AG04450 (cell line): Measurements from ENCODE around the gene TRAPPC6A. TPM values are rescaled to one million over a fixed set of nuclear protein-coding genes. Genes with fewer than 3 reads are reported as not detected.
A peak's percentile ranks its signal among the peaks of the same experiment; 100 is the strongest.

ENCODE experiments used
- CTCF ChIA-PET: fragments of 300-600, 350-600 bp; formaldehyde crosslinking; extraction: SDS; loops from one replicate; lab custom pipeline; 2022; ENCODE audit warnings: antibody characterized with exemption, inconsistent platforms; lab: Charles Lee
- POLR2A ChIA-PET: fragments of 350-600 bp; formaldehyde crosslinking; extraction: SDS; loops from one replicate; lab custom pipeline; 2021; ENCODE audit warnings: antibody characterized with exemption, inconsistent platforms; lab: Yijun Ruan, JAX
- DNase-seq: peaks from one replicate; pipeline ENCODE4 v3.0.0-alpha.2; 2011; ENCODE audit warnings: low read depth, low spot score
- H3K27ac ChIP-seq: one replicate; pipeline ENCODE4 v1.5.1; 2012; ENCODE audit warnings: low read depth, low read length, control low read depth
- H3K27me3 ChIP-seq: one replicate; pipeline ENCODE4 v1.6.0; 2012; ENCODE audit warnings: low read length; ENCODE audit not compliant: control insufficient read depth, insufficient read depth
- H3K4me3 ChIP-seq: 2 replicates; pipeline ENCODE4 v1.5.1; 2011; ENCODE audit warnings: mild to moderate bottlenecking, low read depth, low read length, control low read depth
- H3K9me3 ChIP-seq: 2 replicates; pipeline ENCODE4 v1.5.1; 2012; ENCODE audit warnings: low read length; ENCODE audit not compliant: control insufficient read depth, insufficient read depth
- polyA plus RNA-seq: library from polyadenylated mRNA; depleted of rRNA; stranded (reverse); fragments of >200 nt; gene quantifications from 2 replicates; pipeline ENCODE4 v1.2.3, GENCODE V29; 2011
- TF ChIP-seq, protein P1 (sequence below): IDR thresholded peaks from 2 replicates; pipeline ENCODE4 v1.5.1; 2011; ENCODE audit warnings: low read depth, low read length, control low read depth, inconsistent platforms

TRAPPC6A gene
- polyA plus RNA-seq, 1 experiment = 5.8 TPM

GRCh38 chr19:45178262-45179071 is 430 bp upstream of the TRAPPC6A start, which contains the start of gene BLOC1S3:
TSS of gene BLOC1S3 (plus strand) at chr19:45178784. CDS start at chr19:45179297, 513 bp downstream.
- no peaks in the 10 kb centered on the region for H3K27me3 ChIP-seq
- TF ChIP-seq, protein P1, sequence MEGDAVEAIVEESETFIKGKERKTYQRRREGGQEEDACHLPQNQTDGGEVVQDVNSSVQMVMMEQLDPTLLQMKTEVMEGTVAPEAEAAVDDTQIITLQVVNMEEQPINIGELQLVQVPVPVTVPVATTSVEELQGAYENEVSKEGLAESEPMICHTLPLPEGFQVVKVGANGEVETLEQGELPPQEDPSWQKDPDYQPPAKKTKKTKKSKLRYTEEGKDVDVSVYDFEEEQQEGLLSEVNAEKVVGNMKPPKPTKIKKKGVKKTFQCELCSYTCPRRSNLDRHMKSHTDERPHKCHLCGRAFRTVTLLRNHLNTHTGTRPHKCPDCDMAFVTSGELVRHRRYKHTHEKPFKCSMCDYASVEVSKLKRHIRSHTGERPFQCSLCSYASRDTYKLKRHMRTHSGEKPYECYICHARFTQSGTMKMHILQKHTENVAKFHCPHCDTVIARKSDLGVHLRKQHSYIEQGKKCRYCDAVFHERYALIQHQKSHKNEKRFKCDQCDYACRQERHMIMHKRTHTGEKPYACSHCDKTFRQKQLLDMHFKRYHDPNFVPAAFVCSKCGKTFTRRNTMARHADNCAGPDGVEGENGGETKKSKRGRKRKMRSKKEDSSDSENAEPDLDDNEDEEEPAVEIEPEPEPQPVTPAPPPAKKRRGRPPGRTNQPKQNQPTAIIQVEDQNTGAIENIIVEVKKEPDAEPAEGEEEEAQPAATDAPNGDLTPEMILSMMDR = peak; percentile 36; the same call in 1 of the 2 replicates
- H3K27ac ChIP-seq = peak within 1 kb of the TSS; percentile 97
- peak within 1 kb of the TSS; percentile 97 for H3K4me3 ChIP-seq
- no peaks in the 10 kb centered on the region; the same call in 1 of the 2 replicates for H3K9me3 ChIP-seq
- ChIA-PET CTCF (interaction anchor here (0.7 to 2.1 kb wide), 3 partner anchors 9 to 71 kb away, joined by 3 to 5 read pairs (median 4); no protein-coding TSS in a partner anchor), POLR2A (interaction anchor here (0.6 to 2.0 kb wide), 11 partner anchors 11 to 224 kb away, joined by 3 to 10 read pairs (median 4); no protein-coding TSS in a partner anchor)
- DNase-seq = peak; percentile 100

DNA sequence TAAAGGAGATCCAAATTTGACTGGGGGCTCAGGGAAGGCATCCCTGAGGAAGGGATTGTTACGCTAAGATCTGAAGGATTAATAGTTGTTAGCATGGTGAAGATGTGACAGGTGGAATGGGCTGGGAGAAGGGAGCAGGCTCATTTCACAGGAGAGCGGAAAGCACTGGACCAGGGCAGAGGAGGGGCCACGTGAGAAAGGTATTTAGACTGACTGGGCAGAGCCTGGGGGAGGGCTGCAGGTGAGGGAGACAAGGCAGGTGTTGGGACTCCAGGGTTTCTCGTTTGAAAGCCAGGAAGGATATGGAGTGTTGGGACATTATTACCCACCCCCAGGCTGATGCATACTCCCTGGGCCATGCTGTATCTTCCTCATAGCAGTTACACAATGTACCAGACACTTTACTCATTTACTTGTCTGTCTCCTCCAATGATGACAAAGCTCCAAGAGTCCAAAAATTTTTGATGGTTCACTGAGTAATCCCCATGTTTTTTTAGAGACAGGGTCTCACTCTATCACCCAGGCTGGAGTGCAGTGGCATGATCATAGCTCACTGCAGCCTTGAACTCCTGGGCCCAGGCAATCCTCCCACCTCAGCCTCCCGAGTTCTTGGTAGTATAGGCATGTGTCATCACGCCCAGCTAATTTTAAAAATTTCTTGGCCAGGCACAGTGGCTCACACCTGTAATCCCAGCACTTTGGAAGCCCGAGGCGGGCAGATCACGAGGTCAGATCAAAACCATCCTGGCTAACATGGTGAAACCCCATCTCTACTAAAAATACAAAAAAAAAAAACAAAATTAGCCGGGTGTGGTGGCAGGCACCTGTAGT is 2.3 kb downstream of the TRAPPC6A start:
- CTCF ChIA-PET = no interaction called here
- no peaks in the 10 kb centered on the region for H3K27me3 ChIP-seq
- H3K4me3 ChIP-seq = no peak overlapping the region
- no peak for DNase-seq
- no peak overlapping the region for H3K27ac ChIP-seq
- TF ChIP-seq, protein P1 = no peak
- POLR2A ChIA-PET = no interaction called here
- no peaks in the 10 kb centered on the region; the same call in 1 of the 2 replicates for H3K9me3 ChIP-seq

DNA sequence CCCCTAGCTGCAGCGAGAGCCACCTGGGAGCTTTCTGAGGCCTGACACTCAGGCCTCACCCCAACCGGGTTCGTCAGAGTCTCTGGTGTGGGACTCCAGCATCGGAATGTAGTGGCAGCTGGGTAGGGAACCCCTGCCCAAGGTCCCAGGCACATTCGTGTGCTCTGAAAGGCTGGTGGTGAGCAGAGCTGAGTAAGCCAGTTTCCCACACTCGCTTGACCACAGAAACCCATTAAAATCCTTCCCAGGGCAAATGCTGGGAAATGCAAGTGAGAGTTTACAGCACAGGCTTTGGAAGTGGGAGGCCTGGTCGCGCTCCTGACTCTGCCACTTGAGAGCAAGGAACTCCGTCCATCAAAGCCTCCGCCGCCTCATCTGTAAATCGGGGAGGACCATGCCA is 4.2 kb downstream of the TRAPPC6A start:
- Histone ChIP-seq H3K9me3 (no peaks in the 10 kb centered on the region; the same call in 1 of the 2 replicates), H3K4me3 (no peak overlapping the region), H3K27me3 (no peaks in the 10 kb centered on the region), H3K27ac (no peak overlapping the region)
- ChIA-PET POLR2A (no interaction called here), CTCF (no interaction called here)
- no peak for DNase-seq
- TF ChIP-seq, protein P1 = no peak

GRCh38 chr19:45172611-45173208 is 5.3 kb downstream of the TRAPPC6A start:
- TF ChIP-seq, protein P1 = no peak
- POLR2A ChIA-PET = no interaction called here
- Histone ChIP-seq H3K4me3 (no peak overlapping the region), H3K9me3 (no peaks in the 10 kb centered on the region), H3K27ac (no peak overlapping the region), H3K27me3 (no peaks in the 10 kb centered on the region)
- CTCF ChIA-PET = no interaction called here
- no peak for DNase-seq
